PFSK-1 (cell line): ENCODE results near the gene DDO.

Experiments
- FOXP2 ChIP-seq: optimal IDR thresholded peaks from 2 replicates; pipeline ENCODE3; 2011; ENCODE audit warnings: borderline replicate concordance, control low read depth, inconsistent platforms; ENCODE audit not compliant: insufficient read depth; ENCODE audit errors: extremely low read length, extremely low read depth
- POLR2AphosphoS5 ChIP-seq: IDR thresholded peaks from 2 replicates; pipeline ENCODE4 v1.6.1; 2012; ENCODE audit warnings: low read depth, mild to moderate bottlenecking, control low read depth, low read length, moderate library complexity
- REST ChIP-seq, 2 experiments: IDR thresholded peaks; 2 replicates each; pipeline versions ENCODE4 v1.6.1 to v1.8.0; 2011 to 2012; ENCODE audit warnings: low read depth in 2 of 2, low read length in 2 of 2, control low read depth in 1 of 2, inconsistent platforms in 1 of 2, mild to moderate bottlenecking in 1 of 2, moderate library complexity in 1 of 2; ENCODE audit not compliant: insufficient read depth in 1 of 2
- SIN3A ChIP-seq: IDR thresholded peaks from 2 replicates; pipeline ENCODE4 v1.6.1; 2012; ENCODE audit warnings: mild to moderate bottlenecking, low read length, moderate library complexity, borderline replicate concordance; ENCODE audit not compliant: insufficient read depth
- TAF1 ChIP-seq: IDR thresholded peaks from 2 replicates; pipeline ENCODE4 v1.6.1; 2012; ENCODE audit warnings: low read length, control low read depth, borderline replicate concordance; ENCODE audit not compliant: insufficient read depth

DDO gene

GRCh38 chr6:110428153-110428552 is 12.8 kb upstream of the DDO start:
- no peak for TF ChIP-seq TAF1

GRCh38 chr6:110425816-110426215 is 10.4 kb upstream of the DDO start:
- TF ChIP-seq SIN3A: no peak
- no peak for TF ChIP-seq TAF1
- TF ChIP-seq POLR2AphosphoS5: no peak
- TF ChIP-seq FOXP2: no peak
- no peak for TF ChIP-seq REST (IDR thresholded peaks at IDR 0.05; ENCODE audit: insufficient read depth in 1 of 2, low read depth in 2 of 2, low read length in 2 of 2)

GRCh38 chr6:110422444-110422822 is 7.1 kb upstream of the DDO start:
- TF ChIP-seq REST (IDR thresholded peaks at IDR 0.05; ENCODE audit: insufficient read depth in 1 of 2, low read depth in 2 of 2, low read length in 2 of 2): no peak
- TF ChIP-seq FOXP2: no peak

GRCh38 chr6:110421749-110422443 is 6.5 kb upstream of the DDO start:
- TF ChIP-seq FOXP2: no peak
- no peak for TF ChIP-seq POLR2AphosphoS5
- no peak for TF ChIP-seq TAF1
- TF ChIP-seq REST (IDR thresholded peaks at IDR 0.05; ENCODE audit: insufficient read depth in 1 of 2, low read depth in 2 of 2, low read length in 2 of 2): no peak

GRCh38 chr6:110419028-110419739 is 3.8 kb upstream of the DDO start:
- TF ChIP-seq REST (IDR thresholded peaks at IDR 0.05; ENCODE audit: insufficient read depth in 1 of 2, low read depth in 2 of 2, low read length in 2 of 2) (no peak), TAF1 (no peak), SIN3A (no peak), POLR2AphosphoS5 (no peak), FOXP2 (no peak)
